ENCODE data around the gene TBRG4.
A peak's percentile ranks its signal among the peaks of the same experiment; 100 is the strongest.
"Not testable (repeated sequence)": the region's sequence is repeated elsewhere in the genome, so short reads cannot be mapped to it uniquely, and the experiment has no call there.

TBRG4 gene

GRCh38 chr7:45111298-45112223, at the start of gene TBRG4:
Gene TBRG4, minus strand, starts transcription at chr7:45111697. Its CDS starts 2,460 bp downstream, at chr7:45109237.
- DNase-seq: peak; percentile 90

- no peak for DNase-seq
Measured at GRCh38 chr7:45161138-45161537, 49.6 kb upstream of the TBRG4 start.

GRCh38 chr7:45160417-45160881, 49.0 kb upstream of the TBRG4 start:
- DNase-seq: no peak

- DNase-seq: no peak
Measured at GRCh38 chr7:45159296-45159695, 47.8 kb upstream of the TBRG4 start.

- no peak for DNase-seq
Measured at GRCh38 chr7:45158471-45158870, 47.0 kb upstream of the TBRG4 start.

GRCh38 chr7:45157653-45158401, 46.3 kb upstream of the TBRG4 start, which contains the start of gene RAMP3:
Gene RAMP3, plus strand, starts transcription at chr7:45157791. Its CDS starts 38 bp downstream, at chr7:45157829.
- DNase-seq: no peak

GRCh38 chr7:45157286-45157652, 45.8 kb upstream of the TBRG4 start:
- no peak for DNase-seq

GRCh38 chr7:45156516-45157272, 45.2 kb upstream of the TBRG4 start:
- DNase-seq: no peak

GRCh38 chr7:45155941-45156340, 44.4 kb upstream of the TBRG4 start:
- DNase-seq: no peak

GRCh38 chr7:45155357-45155900, 43.9 kb upstream of the TBRG4 start:
- no peak for DNase-seq

- DNase-seq: not testable (repeated sequence)
Measured at GRCh38 chr7:45153861-45154260, 42.4 kb upstream of the TBRG4 start.

GRCh38 chr7:45153233-45153632, 41.7 kb upstream of the TBRG4 start:
- no peak for DNase-seq

GRCh38 chr7:45151967-45152366, 40.5 kb upstream of the TBRG4 start:
- DNase-seq: no peak

GRCh38 chr7:45151131-45151684, 39.7 kb upstream of the TBRG4 start:
- no peak for DNase-seq

GRCh38 chr7:45150199-45150598, 38.7 kb upstream of the TBRG4 start:
- DNase-seq: no peak

- DNase-seq: no peak
Measured at GRCh38 chr7:45149606-45150005, 38.1 kb upstream of the TBRG4 start.

GRCh38 chr7:45148653-45148973, 37.1 kb upstream of the TBRG4 start:
- no peak for DNase-seq

GRCh38 chr7:45147858-45148652, 36.6 kb upstream of the TBRG4 start:
- DNase-seq: no peak

GRCh38 chr7:45146531-45147379, 35.3 kb upstream of the TBRG4 start:
- DNase-seq: no peak

- DNase-seq: no peak
Measured at GRCh38 chr7:45145881-45146280, 34.4 kb upstream of the TBRG4 start.

- no peak for DNase-seq
Measured at GRCh38 chr7:45143616-45144015, 32.1 kb upstream of the TBRG4 start.
